HEK293T (cell line): ENCODE results near the gene PRMT3.

Experiments used
- CTCF ChIA-PET: fragments of 350-600 bp; formaldehyde crosslinking; extraction: SDS; loops from one replicate; lab custom pipeline; 2021; ENCODE audit warnings: antibody characterized with exemption, inconsistent platforms; lab: Yijun Ruan, JAX
- POLR2A ChIA-PET: fragments of 350-600 bp; formaldehyde crosslinking; extraction: SDS; loops from one replicate; lab custom pipeline; 2020; ENCODE audit warnings: antibody characterized with exemption, inconsistent platforms; lab: Yijun Ruan, JAX
- DNase-seq: peaks from one replicate; pipeline ENCODE4 v3.0.0; 2012; ENCODE audit warnings: mixed read lengths; ENCODE audit errors: extremely low spot score
- ARNT ChIP-seq: fragments of 450-650 bp; IDR thresholded peaks from 2 replicates; pipeline ENCODE4 v1.6.1; 2017; ENCODE audit warnings: mild to moderate bottlenecking
- BHLHE40 ChIP-seq: fragments of 450-650 bp; IDR thresholded peaks from 2 replicates; pipeline ENCODE4 v1.6.1; 2016; ENCODE audit warnings: mild to moderate bottlenecking, moderate library complexity, borderline replicate concordance
- CTBP1 ChIP-seq: fragments of 450-650 bp; IDR thresholded peaks from 2 replicates; pipeline ENCODE4 v1.6.1; 2016; ENCODE audit warnings: borderline replicate concordance
- ELF4 ChIP-seq: fragments of 450-650 bp; IDR thresholded peaks from 2 replicates; pipeline ENCODE4 v1.6.1; 2017; ENCODE audit warnings: antibody characterized with exemption
- FOXA1 ChIP-seq: fragments of 450-650 bp; IDR thresholded peaks from 2 replicates; pipeline ENCODE4 v1.6.1; 2016; ENCODE audit warnings: mild to moderate bottlenecking
- FOXK2 ChIP-seq: fragments of 450-650 bp; IDR thresholded peaks from 2 replicates; pipeline ENCODE4 v1.6.1; 2016; ENCODE audit warnings: mild to moderate bottlenecking
- FOXM1 ChIP-seq: fragments of 450-650 bp; IDR thresholded peaks from 2 replicates; pipeline ENCODE4 v1.6.1; 2017; ENCODE audit warnings: mild to moderate bottlenecking, borderline replicate concordance
- HDGF ChIP-seq: fragments of 450-650 bp; IDR thresholded peaks from 2 replicates; pipeline ENCODE4 v1.6.1; 2017; ENCODE audit warnings: antibody characterized with exemption, borderline replicate concordance
- L3MBTL2 ChIP-seq: fragments of 450-650 bp; conservative IDR thresholded peaks from 2 replicates; pipeline ENCODE4 v1.6.1; 2016; ENCODE audit warnings: mild to moderate bottlenecking
- LEF1 ChIP-seq: fragments of 450-650 bp; IDR thresholded peaks from 2 replicates; pipeline ENCODE4 v1.6.1; 2017; ENCODE audit warnings: mild to moderate bottlenecking, borderline replicate concordance
- NFRKB ChIP-seq: fragments of 450-650 bp; IDR thresholded peaks from 2 replicates; pipeline ENCODE4 v1.6.1; 2016; ENCODE audit warnings: mild to moderate bottlenecking, moderate library complexity
- SP1 ChIP-seq: fragments of 450-650 bp; IDR thresholded peaks from 2 replicates; pipeline ENCODE4 v1.6.1; 2017
- SUZ12 ChIP-seq: fragments of 450-650 bp; IDR thresholded peaks from 2 replicates; pipeline ENCODE4 v1.6.1; 2016; ENCODE audit warnings: mild to moderate bottlenecking
- TARDBP ChIP-seq: fragments of 450-650 bp; IDR thresholded peaks from 2 replicates; pipeline ENCODE4 v1.6.1; 2016
- ZNF384 ChIP-seq: fragments of 450-650 bp; IDR thresholded peaks from 2 replicates; pipeline ENCODE4 v1.6.1; 2016
- TF ChIP-seq, protein P1 (sequence below): fragments of 450-650 bp; IDR thresholded peaks from 2 replicates; pipeline ENCODE4 v1.6.1; 2016

The PRMT3 gene

DNA sequence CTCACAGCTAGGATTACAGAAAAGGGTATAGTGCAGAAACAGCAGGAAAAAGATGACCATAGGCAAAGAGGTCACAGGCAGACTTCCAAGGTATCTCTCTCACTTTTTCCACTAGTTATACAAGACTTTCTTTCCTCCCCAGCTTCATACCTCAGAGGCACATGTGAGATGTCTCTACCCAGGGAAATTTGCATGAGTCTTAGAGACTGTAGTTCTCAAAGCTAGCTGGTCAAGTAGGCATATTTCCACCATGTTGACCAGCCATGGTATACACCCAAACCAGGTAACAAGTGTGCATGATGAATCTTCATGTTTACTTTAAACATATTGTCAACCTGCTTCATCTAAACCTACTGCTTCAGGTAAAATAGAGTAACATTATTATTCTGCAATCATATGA lies 27.9 kb downstream of the PRMT3 start:
- no peak for TF ChIP-seq FOXA1
- TF ChIP-seq NFRKB, result no peak
- ChIA-PET CTCF (no interaction called here), POLR2A (no interaction called here)
- no peak for DNase-seq

DNA sequence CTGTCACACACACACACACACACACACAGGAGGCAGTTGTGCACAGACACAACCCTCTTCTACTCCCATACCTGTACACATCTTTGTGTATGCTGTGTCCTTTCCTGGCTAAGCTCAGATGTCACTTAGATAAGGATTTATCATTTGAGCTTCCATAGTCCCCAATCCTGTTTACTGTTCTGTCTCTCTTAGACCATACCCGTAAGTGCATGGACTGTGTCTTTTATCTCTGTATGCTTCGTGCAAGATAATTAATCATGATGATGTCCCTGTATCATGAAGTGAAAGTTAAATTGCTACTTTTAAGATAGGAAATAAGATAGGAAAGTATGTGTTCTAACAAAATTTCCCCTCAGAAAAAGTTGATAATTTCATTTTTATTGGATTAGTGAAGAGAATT lies 30.3 kb downstream of the PRMT3 start:
- DNase-seq, result no peak
- CTCF ChIA-PET, result no interaction called here
- TF ChIP-seq FOXK2 (no peak), BHLHE40 (no peak), TARDBP (no peak), NFRKB (no peak), ARNT (no peak), LEF1 (no peak), SP1 (no peak), L3MBTL2 (no peak), FOXM1 (no peak), HDGF (no peak), SUZ12 (no peak), ELF4 (no peak), CTBP1 (no peak)
- TF ChIP-seq, protein P1, sequence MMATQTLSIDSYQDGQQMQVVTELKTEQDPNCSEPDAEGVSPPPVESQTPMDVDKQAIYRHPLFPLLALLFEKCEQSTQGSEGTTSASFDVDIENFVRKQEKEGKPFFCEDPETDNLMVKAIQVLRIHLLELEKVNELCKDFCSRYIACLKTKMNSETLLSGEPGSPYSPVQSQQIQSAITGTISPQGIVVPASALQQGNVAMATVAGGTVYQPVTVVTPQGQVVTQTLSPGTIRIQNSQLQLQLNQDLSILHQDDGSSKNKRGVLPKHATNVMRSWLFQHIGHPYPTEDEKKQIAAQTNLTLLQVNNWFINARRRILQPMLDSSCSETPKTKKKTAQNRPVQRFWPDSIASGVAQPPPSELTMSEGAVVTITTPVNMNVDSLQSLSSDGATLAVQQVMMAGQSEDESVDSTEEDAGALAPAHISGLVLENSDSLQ, result no peak
- POLR2A ChIA-PET, result no interaction called here

DNA sequence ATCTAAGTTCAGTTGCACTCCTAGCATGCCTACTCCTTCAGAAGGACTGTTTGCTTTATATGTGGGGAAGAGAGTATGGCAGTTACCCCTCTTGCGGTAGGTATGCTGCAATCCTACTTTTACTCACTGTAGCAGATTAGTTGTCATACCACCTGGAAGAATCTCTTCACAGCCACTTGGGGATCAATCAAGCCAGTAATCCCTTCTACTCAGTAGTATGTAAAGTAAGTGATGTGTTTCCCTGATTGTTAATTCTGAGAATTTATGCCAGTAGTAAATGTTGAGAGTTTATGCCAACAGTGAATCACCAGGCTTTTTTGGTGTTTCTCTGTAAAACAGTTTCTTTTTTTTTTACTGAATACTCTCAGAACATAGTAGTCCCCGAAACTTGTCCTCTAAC lies 34.4 kb downstream of the PRMT3 start:
- TF ChIP-seq FOXM1 (no peak), TARDBP (no peak), SUZ12 (no peak), L3MBTL2 (no peak), FOXK2 (no peak), SP1 (no peak), NFRKB (no peak), ZNF384 (no peak), ARNT (no peak), ELF4 (no peak), HDGF (no peak), LEF1 (no peak), CTBP1 (no peak), BHLHE40 (no peak), FOXA1 (no peak)
- TF ChIP-seq, protein P1, result no peak
- CTCF ChIA-PET, result no interaction called here
- DNase-seq, result no peak
- POLR2A ChIA-PET, result no interaction called here

DNA sequence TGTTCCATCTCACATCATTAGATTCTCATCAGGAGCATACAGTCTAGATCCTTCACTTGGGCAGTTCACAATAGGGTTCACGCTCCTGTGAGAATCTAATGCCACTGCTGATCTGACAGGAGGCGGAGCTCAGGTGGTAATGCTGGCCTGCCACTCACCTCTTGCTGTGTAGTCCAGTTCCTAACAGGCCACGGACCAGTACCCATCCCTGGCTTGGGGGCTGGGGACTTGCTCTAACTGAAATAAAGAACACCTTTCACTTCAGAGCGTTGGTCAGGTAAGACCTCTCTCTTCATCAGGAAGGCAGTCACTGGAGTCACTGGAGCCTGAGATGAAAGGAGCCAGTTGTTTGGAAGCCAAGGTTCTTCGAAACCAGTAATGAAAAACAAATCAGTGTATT lies 41.7 kb downstream of the PRMT3 start:
- no peak for TF ChIP-seq SP1
- TF ChIP-seq SUZ12, result no peak
- no peak for TF ChIP-seq ELF4
- no peak for TF ChIP-seq FOXK2
- no peak for TF ChIP-seq ARNT
- no peak for TF ChIP-seq L3MBTL2
- TF ChIP-seq ZNF384, result no peak
- TF ChIP-seq, protein P1, result no peak
- no peak for TF ChIP-seq NFRKB
- no peak for TF ChIP-seq FOXM1
- ChIA-PET POLR2A (no interaction called here), CTCF (no interaction called here)
- DNase-seq, result no peak

DNA sequence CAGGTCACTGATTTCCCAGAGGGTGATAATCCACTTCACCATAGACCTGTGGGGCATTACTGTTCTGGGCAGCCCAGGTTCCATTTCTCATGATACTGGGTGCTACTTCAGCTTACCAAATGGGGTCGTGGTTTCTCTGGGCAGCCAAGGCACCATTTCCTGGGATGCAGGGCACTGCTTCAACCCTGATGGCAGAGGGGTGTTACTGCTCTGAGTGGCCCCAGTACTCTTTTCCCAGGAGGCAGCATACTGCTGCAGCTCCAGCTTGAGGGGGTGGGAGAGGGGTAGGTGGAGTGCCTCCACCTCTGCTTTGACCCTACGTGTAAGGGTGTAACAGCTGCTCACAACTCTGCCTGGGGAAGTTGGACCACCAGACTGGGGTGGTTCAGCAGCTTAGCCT lies 51.1 kb downstream of the PRMT3 start:
- CTCF ChIA-PET, result no interaction called here
- DNase-seq, result no peak
- POLR2A ChIA-PET, result no interaction called here
- no peak for TF ChIP-seq BHLHE40
- TF ChIP-seq NFRKB, result no peak
- no peak for TF ChIP-seq SP1
- no peak for TF ChIP-seq ELF4
- no peak for TF ChIP-seq ZNF384
- TF ChIP-seq HDGF, result no peak

DNA sequence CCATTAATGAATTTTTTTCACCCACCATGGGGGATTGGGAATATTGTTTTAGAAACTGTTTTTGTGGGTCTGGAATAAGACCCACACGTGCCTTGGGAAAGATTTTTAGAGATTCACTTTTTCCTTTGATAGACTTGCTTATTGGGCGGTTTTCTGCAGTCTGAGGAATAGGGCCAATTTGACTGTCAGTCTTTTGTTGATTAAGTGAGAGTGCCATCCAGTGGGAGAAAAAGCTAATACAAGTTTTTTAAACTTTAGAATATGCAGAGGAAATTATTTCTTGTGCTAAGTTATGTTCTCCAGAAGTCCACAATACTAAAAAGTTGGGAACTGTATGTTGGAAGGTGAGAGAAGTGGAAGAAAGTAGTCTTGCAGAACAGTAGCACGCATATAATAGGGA lies 56.1 kb downstream of the PRMT3 start:
- ChIA-PET CTCF (interaction anchor here (0.8 to 1.3 kb wide), 2 partner anchors 17 to 41 kb away, joined by 3 read pairs; no protein-coding TSS in a partner anchor), POLR2A (no interaction called here)
- DNase-seq, result peak; percentile 12
- no peak for TF ChIP-seq CTBP1
- TF ChIP-seq, protein P1, result peak; percentile 51
